Glutamatergic neuron (in vitro differentiated cells): Measurements from ENCODE around the gene FBH1. TPM values are rescaled to one million over a fixed set of nuclear protein-coding genes. Genes with fewer than 3 reads are reported as not detected.

Experiments
- DNase-seq: peaks from one replicate; pipeline ENCODE4 v3.0.0; 2022
- H3K27ac Mint-ChIP-seq: one replicate; pipeline ENCODE4 v1.8.0; 2020; ENCODE audit warnings: mild to moderate bottlenecking, mixed read lengths, inconsistent platforms; ENCODE audit not compliant: unreplicated experiment
- H3K27me3 Mint-ChIP-seq: one replicate; pipeline ENCODE4 v1.8.0; 2020; ENCODE audit warnings: mild to moderate bottlenecking, moderate library complexity, mixed read lengths, inconsistent platforms; ENCODE audit not compliant: unreplicated experiment
- H3K36me3 Mint-ChIP-seq: one replicate; pipeline ENCODE4 v1.8.0; 2020; ENCODE audit warnings: mild to moderate bottlenecking, mixed read lengths, inconsistent platforms; ENCODE audit not compliant: unreplicated experiment
- H3K4me1 Mint-ChIP-seq: one replicate; pipeline ENCODE4 v1.8.0; 2020; ENCODE audit warnings: mild to moderate bottlenecking, low read depth, mixed read lengths, inconsistent platforms; ENCODE audit not compliant: unreplicated experiment
- H3K4me3 Mint-ChIP-seq: one replicate; pipeline ENCODE4 v1.8.0; 2020; ENCODE audit warnings: mild to moderate bottlenecking, mixed read lengths, inconsistent platforms; ENCODE audit not compliant: unreplicated experiment
- H3K9me3 Mint-ChIP-seq: one replicate; pipeline ENCODE4 v1.8.0; 2020; ENCODE audit warnings: mild to moderate bottlenecking, moderate library complexity, mixed read lengths, inconsistent platforms; ENCODE audit not compliant: unreplicated experiment
- CTCF ChIP-seq: fragments of 200-600 bp; sonication (generic); IDR thresholded peaks from one replicate; pipeline ENCODE4 v1.5.0; 2021; ENCODE audit not compliant: partially characterized antibody, unreplicated experiment
- total RNA-seq: library from RNA; stranded (reverse); fragmentation: NEBNext Ultra II Directional; extraction: Animal tissue kit (Norgen Biotek cat#: 25700); gene quantifications from one replicate; pipeline ENCODE4 v1.2.1, GENCODE V29; 2021; ENCODE audit not compliant: unreplicated experiment

The FBH1 gene
- total RNA-seq, 1 donor from 2014 or later: 65.0 TPM

- H3K27ac Mint-ChIP-seq: peak overlapping the region; percentile 52
- H3K4me3 Mint-ChIP-seq: no peak overlapping the region
- peaks cover 5% of the 10 kb centered on the region for H3K9me3 Mint-ChIP-seq
- TF ChIP-seq CTCF: no peak
- no peak for DNase-seq
- H3K4me1 Mint-ChIP-seq: peaks cover 9% of the 10 kb centered on the region
- H3K27me3 Mint-ChIP-seq: no peaks in the 10 kb centered on the region
- H3K36me3 Mint-ChIP-seq: no peaks in the 10 kb centered on the region
These were observed 20.5 kb downstream of the FBH1 start for GRCh38 chr10:5910323-5911100.

GRCh38 chr10:5911670-5912069, 21.6 kb downstream of the FBH1 start:
- Mint-ChIP-seq H3K27ac (peak overlapping the region; percentile 10), H3K36me3 (no peaks in the 10 kb centered on the region), H3K9me3 (peaks cover 5% of the 10 kb centered on the region), H3K4me3 (no peak overlapping the region), H3K27me3 (no peaks in the 10 kb centered on the region), H3K4me1 (peaks cover 3% of the 10 kb centered on the region)
- no peak for TF ChIP-seq CTCF
- DNase-seq: no peak

GRCh38 chr10:5913736-5914135, 23.7 kb downstream of the FBH1 start:
- H3K27me3 Mint-ChIP-seq: no peaks in the 10 kb centered on the region
- H3K9me3 Mint-ChIP-seq: peaks cover 5% of the 10 kb centered on the region
- H3K4me1 Mint-ChIP-seq: peaks cover under 1% of the 10 kb centered on the region
- H3K36me3 Mint-ChIP-seq: no peaks in the 10 kb centered on the region
- no peak overlapping the region for H3K27ac Mint-ChIP-seq
- H3K4me3 Mint-ChIP-seq: no peak overlapping the region
- no peak for DNase-seq
- TF ChIP-seq CTCF: no peak

GRCh38 chr10:5915451-5915850, 25.4 kb downstream of the FBH1 start:
- H3K4me1 Mint-ChIP-seq: no peaks in the 10 kb centered on the region
- no peak overlapping the region for H3K27ac Mint-ChIP-seq
- no peak for TF ChIP-seq CTCF
- no peaks in the 10 kb centered on the region for H3K27me3 Mint-ChIP-seq
- H3K36me3 Mint-ChIP-seq: peaks cover under 1% of the 10 kb centered on the region
- H3K9me3 Mint-ChIP-seq: peaks cover 5% of the 10 kb centered on the region
- H3K4me3 Mint-ChIP-seq: no peak overlapping the region
- no peak for DNase-seq

GRCh38 chr10:5917305-5917704, 27.3 kb downstream of the FBH1 start:
- Mint-ChIP-seq H3K27ac (no peak overlapping the region), H3K27me3 (no peaks in the 10 kb centered on the region), H3K36me3 (peaks cover 10% of the 10 kb centered on the region), H3K9me3 (no peaks in the 10 kb centered on the region), H3K4me1 (no peaks in the 10 kb centered on the region), H3K4me3 (no peak overlapping the region)
- TF ChIP-seq CTCF: no peak
- no peak for DNase-seq
